GM18870 (cell line): ENCODE data around the gene SLC31A1.

Source experiments
- ATAC-seq: cut with Tn5 transposase; IDR thresholded peaks from one replicate; pipeline ENCODE4 v1.9.1; 2021; ENCODE audit warnings: moderate library complexity; ENCODE audit not compliant: unreplicated experiment

The SLC31A1 gene

GRCh38 chr9:113221003-113221799, at the start of gene SLC31A1, which contains the start of gene FKBP15:
Gene SLC31A1, plus strand, starts transcription at chr9:113221544. Its CDS starts 34,605 bp downstream, at chr9:113256149.
Gene FKBP15, minus strand, starts transcription at chr9:113221277. Its CDS starts 34 bp downstream, at chr9:113221243.
- ATAC-seq = peak; percentile 67

GRCh38 chr9:113173341-113173740, 48.0 kb upstream of the SLC31A1 start:
- ATAC-seq = no peak

GRCh38 chr9:113176803-113177202, 44.5 kb upstream of the SLC31A1 start:
- ATAC-seq = no peak

GRCh38 chr9:113177251-113177650, 44.1 kb upstream of the SLC31A1 start:
- ATAC-seq = no peak

GRCh38 chr9:113178087-113178486, 43.3 kb upstream of the SLC31A1 start:
- ATAC-seq = no peak

- ATAC-seq = no peak
Measured at GRCh38 chr9:113179839-113180238, 41.5 kb upstream of the SLC31A1 start.

- ATAC-seq = no peak
Measured at GRCh38 chr9:113181165-113181564, 40.2 kb upstream of the SLC31A1 start.

- ATAC-seq = no peak
Measured at GRCh38 chr9:113183956-113184488, 37.3 kb upstream of the SLC31A1 start.

GRCh38 chr9:113184539-113184938, 36.8 kb upstream of the SLC31A1 start:
- ATAC-seq = no peak

GRCh38 chr9:113185271-113185670, 36.1 kb upstream of the SLC31A1 start:
- no peak for ATAC-seq

- no peak for ATAC-seq
Measured at GRCh38 chr9:113186137-113186755, 35.1 kb upstream of the SLC31A1 start.

- no peak for ATAC-seq
Measured at GRCh38 chr9:113187929-113188595, 33.3 kb upstream of the SLC31A1 start.

- ATAC-seq = no peak
Measured at GRCh38 chr9:113192455-113192854, 28.9 kb upstream of the SLC31A1 start.

- no peak for ATAC-seq
Measured at GRCh38 chr9:113199683-113200329, 21.5 kb upstream of the SLC31A1 start.

GRCh38 chr9:113205432-113205831, 15.9 kb upstream of the SLC31A1 start:
- no peak for ATAC-seq

GRCh38 chr9:113205861-113206260, 15.5 kb upstream of the SLC31A1 start:
- ATAC-seq = no peak

- no peak for ATAC-seq
Measured at GRCh38 chr9:113210815-113211214, 10.5 kb upstream of the SLC31A1 start.

GRCh38 chr9:113215132-113215531, 6.2 kb upstream of the SLC31A1 start:
- no peak for ATAC-seq

GRCh38 chr9:113216406-113216805, 4.9 kb upstream of the SLC31A1 start:
- no peak for ATAC-seq

- peak; percentile 47 for ATAC-seq
Measured at GRCh38 chr9:113219186-113219936, 2.0 kb upstream of the SLC31A1 start.
